HepG2 (cell line): ENCODE data around the gene UBASH3A.

Source experiments
- CEBPB ChIP-seq: IDR thresholded peaks from 2 replicates; pipeline ENCODE4 v1.6.1; 2011; ENCODE audit warnings: low read depth, low read length, improper control_type of control experiment, borderline replicate concordance
- GABPA ChIP-seq, 2 experiments: IDR thresholded peaks; 2 replicates each; pipeline ENCODE4 v1.6.1; 2011 to 2016; ENCODE audit warnings: low read depth in 2 of 2, low read length in 1 of 2, missing biosample characterization in 1 of 2, missing genetic modification characterization in 1 of 2
- HNRNPK ChIP-seq: fragments of 200-400 bp; formaldehyde crosslinking; IDR thresholded peaks from 2 replicates; pipeline ENCODE4 v1.6.1; 2018; ENCODE audit warnings: low read length, low read depth, moderate library complexity, mild to moderate bottlenecking; ENCODE audit not compliant: poor library complexity, severe bottlenecking
- JUN ChIP-seq: sonication (generic); formaldehyde crosslinking; IDR thresholded peaks from 2 replicates; pipeline ENCODE4 v1.4.0; 2020; ENCODE audit warnings: mild to moderate bottlenecking, missing genetic modification reagents
- NFE2L2 ChIP-seq: fragments of 150-350 bp; IDR thresholded peaks from 2 replicates; pipeline ENCODE4 v1.6.1; 2014; ENCODE audit warnings: low read length
- RNF2 ChIP-seq: fragments of 450-650 bp; conservative IDR thresholded peaks from 2 replicates; pipeline ENCODE4 v1.6.1; 2016; ENCODE audit warnings: low read depth
- ZBTB21 ChIP-seq: sonication (generic); formaldehyde crosslinking; IDR thresholded peaks from 2 replicates; pipeline ENCODE4 v1.4.0; 2020; ENCODE audit warnings: missing genetic modification reagents
- ZSCAN25 ChIP-seq: sonication (generic); formaldehyde crosslinking; IDR thresholded peaks from 2 replicates; pipeline ENCODE4 v1.8.0; 2022; ENCODE audit warnings: mild to moderate bottlenecking, missing genetic modification reagents
- ZZZ3 ChIP-seq: sonication (generic); formaldehyde crosslinking; IDR thresholded peaks from 2 replicates; pipeline ENCODE4 v1.4.0; 2020; ENCODE audit warnings: missing genetic modification reagents, mild to moderate bottlenecking, borderline replicate concordance
- TF ChIP-seq, protein P1 (sequence below), 2 experiments: fragments of 450-650 bp in 1 of 2; sonication (generic) in 1 of 2; formaldehyde crosslinking in 1 of 2; IDR thresholded peaks; 2 replicates each; pipeline versions ENCODE4 v1.6.1 to v1.8.0; 2016 to 2022; ENCODE audit warnings: antibody characterized with exemption in 1 of 2, mild to moderate bottlenecking in 1 of 2, missing genetic modification reagents in 1 of 2

- TF ChIP-seq RNF2, result no peak
- TF ChIP-seq HNRNPK, result no peak
- TF ChIP-seq, protein P1, sequence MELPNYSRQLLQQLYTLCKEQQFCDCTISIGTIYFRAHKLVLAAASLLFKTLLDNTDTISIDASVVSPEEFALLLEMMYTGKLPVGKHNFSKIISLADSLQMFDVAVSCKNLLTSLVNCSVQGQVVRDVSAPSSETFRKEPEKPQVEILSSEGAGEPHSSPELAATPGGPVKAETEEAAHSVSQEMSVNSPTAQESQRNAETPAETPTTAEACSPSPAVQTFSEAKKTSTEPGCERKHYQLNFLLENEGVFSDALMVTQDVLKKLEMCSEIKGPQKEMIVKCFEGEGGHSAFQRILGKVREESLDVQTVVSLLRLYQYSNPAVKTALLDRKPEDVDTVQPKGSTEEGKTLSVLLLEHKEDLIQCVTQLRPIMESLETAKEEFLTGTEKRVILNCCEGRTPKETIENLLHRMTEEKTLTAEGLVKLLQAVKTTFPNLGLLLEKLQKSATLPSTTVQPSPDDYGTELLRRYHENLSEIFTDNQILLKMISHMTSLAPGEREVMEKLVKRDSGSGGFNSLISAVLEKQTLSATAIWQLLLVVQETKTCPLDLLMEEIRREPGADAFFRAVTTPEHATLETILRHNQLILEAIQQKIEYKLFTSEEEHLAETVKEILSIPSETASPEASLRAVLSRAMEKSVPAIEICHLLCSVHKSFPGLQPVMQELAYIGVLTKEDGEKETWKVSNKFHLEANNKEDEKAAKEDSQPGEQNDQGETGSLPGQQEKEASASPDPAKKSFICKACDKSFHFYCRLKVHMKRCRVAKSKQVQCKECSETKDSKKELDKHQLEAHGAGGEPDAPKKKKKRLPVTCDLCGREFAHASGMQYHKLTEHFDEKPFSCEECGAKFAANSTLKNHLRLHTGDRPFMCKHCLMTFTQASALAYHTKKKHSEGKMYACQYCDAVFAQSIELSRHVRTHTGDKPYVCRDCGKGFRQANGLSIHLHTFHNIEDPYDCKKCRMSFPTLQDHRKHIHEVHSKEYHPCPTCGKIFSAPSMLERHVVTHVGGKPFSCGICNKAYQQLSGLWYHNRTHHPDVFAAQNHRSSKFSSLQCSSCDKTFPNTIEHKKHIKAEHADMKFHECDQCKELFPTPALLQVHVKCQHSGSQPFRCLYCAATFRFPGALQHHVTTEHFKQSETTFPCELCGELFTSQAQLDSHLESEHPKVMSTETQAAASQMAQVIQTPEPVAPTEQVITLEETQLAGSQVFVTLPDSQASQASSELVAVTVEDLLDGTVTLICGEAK (IDR thresholded peaks at IDR 0.05), result no peak
- TF ChIP-seq, protein P1 (CRISPR knock-in tag; IDR thresholded peaks at IDR 0.05), result no peak
- no peak for TF ChIP-seq JUN (CRISPR knock-in tag)
- no peak for TF ChIP-seq NFE2L2
- TF ChIP-seq ZSCAN25 (CRISPR knock-in tag), result no peak
- TF ChIP-seq CEBPB, result no peak
- no peak for TF ChIP-seq GABPA (IDR thresholded peaks at IDR 0.05; ENCODE audit: low read depth, low read length)
- TF ChIP-seq GABPA (CRISPR knock-in tag; IDR thresholded peaks at IDR 0.05; ENCODE audit: low read depth), result no peak
- no peak for TF ChIP-seq ZBTB21 (CRISPR knock-in tag)
- no peak for TF ChIP-seq ZZZ3 (CRISPR knock-in tag)
Measured at GRCh38 chr21:42460391-42461184, 56.9 kb downstream of the UBASH3A start.
